ENCODE measurements around the gene ADCY4. TPM values are rescaled to one million over a fixed set of nuclear protein-coding genes. Genes with fewer than 3 reads are reported as not detected.

Gene ADCY4
- 100 to 1,000 TPM in 1 of 4 donors, 10 to 100 TPM in 3; 16.5 to 103 (median 28.8) TPM for total RNA-seq

DNA sequence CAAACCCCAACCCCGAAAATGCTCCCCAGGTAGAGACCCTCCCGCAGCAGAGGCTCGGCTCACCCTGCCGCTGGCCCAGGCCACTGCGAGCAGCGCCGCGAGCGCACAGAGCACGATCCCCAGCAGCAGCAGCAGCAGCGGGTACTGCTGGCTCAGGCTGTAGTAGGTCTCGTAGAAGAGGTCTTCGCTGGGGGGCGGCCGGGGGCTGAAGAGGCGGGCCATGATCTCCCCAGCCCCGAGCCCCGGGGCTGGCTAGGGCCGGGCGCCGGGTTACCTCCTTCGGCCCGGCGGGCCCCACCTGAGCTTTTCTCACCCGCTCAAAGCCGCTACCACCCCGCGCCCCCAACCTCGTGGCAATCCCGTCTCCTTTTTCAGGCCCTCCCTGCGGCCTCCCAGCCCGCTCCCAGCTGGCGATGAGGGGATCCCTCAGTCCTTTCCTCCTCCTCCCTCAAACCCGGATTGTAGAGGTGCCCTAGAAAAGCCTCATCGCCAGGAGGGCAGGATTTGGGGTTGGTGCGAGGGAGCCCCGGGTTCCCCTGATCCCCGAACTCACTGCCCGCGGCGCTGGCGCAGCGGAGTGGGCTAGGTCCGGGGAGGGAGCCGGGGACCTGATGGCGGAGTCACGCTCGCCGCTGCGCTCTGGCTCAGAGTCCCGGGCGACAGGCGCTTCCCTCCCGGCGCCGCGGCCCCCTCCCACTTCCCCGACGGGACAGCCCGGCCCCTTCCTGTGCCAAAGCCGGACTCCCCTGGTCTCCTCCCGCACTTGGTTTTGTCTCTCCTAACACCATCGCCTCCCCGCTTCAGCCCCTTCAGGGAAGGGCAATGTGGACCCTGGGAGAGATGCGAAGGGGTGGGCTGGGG, at the start of gene ADCY4:
Gene ADCY4 (minus strand): TSS at position 641 of the 861 bp plus-strand sequence. CDS start 419 bp downstream, at position 222.
- no peak for TF ChIP-seq CTCF (IDR thresholded peaks at IDR 0.05; ENCODE audit: low read depth)

DNA sequence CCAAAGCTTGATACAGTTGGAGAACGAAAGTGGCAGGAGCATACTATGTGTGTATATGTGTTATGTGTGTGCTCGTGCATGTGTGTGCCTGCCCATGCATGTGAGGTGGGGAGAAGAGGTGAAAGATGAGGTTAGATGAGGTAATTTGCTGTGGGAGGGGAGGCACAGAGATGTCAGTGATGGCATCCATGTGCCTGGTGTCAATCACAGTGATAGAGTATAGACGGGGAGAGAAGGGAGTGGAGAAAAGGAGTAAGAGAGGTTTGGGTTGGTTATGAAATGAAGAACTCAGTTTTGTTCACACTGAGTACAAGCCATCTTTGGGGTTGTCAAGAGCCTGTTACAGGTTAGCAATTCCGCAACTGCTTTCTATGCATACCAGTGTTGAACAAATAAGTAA, 49.3 kb upstream of the ADCY4 start:
- no peak for TF ChIP-seq CTCF (IDR thresholded peaks at IDR 0.05; ENCODE audit: low read depth)

DNA sequence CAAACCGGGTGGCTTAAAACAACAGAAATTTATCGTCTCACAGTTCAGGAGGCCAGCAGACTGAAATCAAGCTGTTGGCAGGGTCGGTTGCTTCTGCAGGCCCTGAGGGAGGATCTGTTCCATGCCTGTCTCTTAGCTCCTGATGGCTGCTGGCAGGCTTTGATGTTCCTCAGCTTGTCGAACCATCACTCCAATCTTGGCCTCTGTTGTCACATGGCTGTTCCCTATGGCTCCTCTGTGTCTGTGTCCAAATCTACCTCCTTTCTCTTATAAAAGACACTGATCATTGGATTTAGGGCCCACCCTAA, 47.1 kb upstream of the ADCY4 start:
- TF ChIP-seq CTCF (IDR thresholded peaks at IDR 0.05; ENCODE audit: low read depth), result no peak

GRCh38 chr14:24381363-24382063, 46.6 kb upstream of the ADCY4 start:
- no peak for TF ChIP-seq CTCF (IDR thresholded peaks at IDR 0.05; ENCODE audit: low read depth)

- no peak for TF ChIP-seq CTCF (IDR thresholded peaks at IDR 0.05; ENCODE audit: low read depth)
Measured at GRCh38 chr14:24379907-24380730, 45.2 kb upstream of the ADCY4 start.

GRCh38 chr14:24378981-24379906, 44.4 kb upstream of the ADCY4 start:
- TF ChIP-seq CTCF (IDR thresholded peaks at IDR 0.05; ENCODE audit: low read depth), result no peak
